CD14-positive monocyte (primary cell): ENCODE measurements around the gene NRXN3. TPM values are rescaled to one million over a fixed set of nuclear protein-coding genes. Genes with fewer than 3 reads are reported as not detected.

Source experiments
- DNase-seq, 3 donors: peaks; one replicate each; pipeline ENCODE4 v3.0.0-alpha.2; 2011 to 2022
- H2AFZ ChIP-seq: 2 replicates; pipeline ENCODE4 v1.6.0; 2012; ENCODE audit warnings: mild to moderate bottlenecking, low read depth, low read length, inconsistent platforms; ENCODE audit not compliant: insufficient read depth, poor library complexity, severe bottlenecking
- H3K27ac ChIP-seq, 2 donors: 1 replicate in 1 of 2; 2 replicates in 1 of 2; pipeline ENCODE4 v1.5.1; 2012 to 2013; ENCODE audit warnings: low read length in 2 of 2, control low read depth in 1 of 2, inconsistent platforms in 1 of 2, low read depth in 1 of 2, mild to moderate bottlenecking in 1 of 2
- H3K27me3 ChIP-seq, 2 donors: one replicate each; pipeline versions ENCODE4 v1.6.0 to v1.6.1; 2011 to 2013; ENCODE audit warnings: low read length in 2 of 2; ENCODE audit not compliant: control insufficient read depth in 2 of 2, insufficient read depth in 2 of 2
- H3K36me3 ChIP-seq, 2 donors: replicated peaks in 1 of 2; 1 replicate in 1 of 2; 2 replicates in 1 of 2; pipeline versions ENCODE4 v1.5.1 to v1.6.1; 2012 to 2013; ENCODE audit warnings: low read length in 2 of 2, control low read depth in 1 of 2, inconsistent platforms in 1 of 2, mild to moderate bottlenecking in 1 of 2; ENCODE audit not compliant: insufficient read depth in 2 of 2, control insufficient read depth in 1 of 2
- H3K4me1 ChIP-seq, 2 donors: 1 replicate in 1 of 2; 2 replicates in 1 of 2; pipeline versions ENCODE4 v1.5.1 to v1.6.1; 2012 to 2013; ENCODE audit warnings: low read length in 2 of 2, control low read depth in 1 of 2, inconsistent platforms in 1 of 2, mild to moderate bottlenecking in 1 of 2, moderate library complexity in 1 of 2; ENCODE audit not compliant: insufficient read depth in 2 of 2, control insufficient read depth in 1 of 2
- H3K4me2 ChIP-seq: replicated peaks from 2 replicates; pipeline ENCODE3; 2012; ENCODE audit warnings: low read length, moderate library complexity, mild to moderate bottlenecking; ENCODE audit not compliant: poor library complexity, severe bottlenecking; ENCODE audit errors: extremely low read depth
- H3K4me3 ChIP-seq, 3 experiments: fragments of 200-600 bp in 1 of 3; sonication (generic) in 1 of 3; replicated peaks in 1 of 3; 1 replicate in 2 of 3; 2 replicates in 1 of 3; pipeline ENCODE4 v1.5.1; 2011 to 2013; ENCODE audit warnings: low read length in 3 of 3, mild to moderate bottlenecking in 3 of 3, control low read depth in 2 of 3, low read depth in 2 of 3, inconsistent platforms in 1 of 3, moderate library complexity in 1 of 3
- H3K79me2 ChIP-seq: 2 replicates; pipeline ENCODE4 v1.6.0; 2012; ENCODE audit warnings: mild to moderate bottlenecking, control low read depth, inconsistent platforms, low read length, moderate library complexity; ENCODE audit not compliant: insufficient read depth
- H3K9ac ChIP-seq: 2 replicates; pipeline ENCODE4 v1.6.0; 2017; ENCODE audit warnings: low read length, mild to moderate bottlenecking; ENCODE audit not compliant: insufficient read depth, poor library complexity, severe bottlenecking
- H3K9me3 ChIP-seq, 2 donors: replicated peaks in 1 of 2; 1 replicate in 1 of 2; 2 replicates in 1 of 2; pipeline versions ENCODE4 v1.5.1 to v1.6.1; 2012 to 2013; ENCODE audit warnings: low read length in 2 of 2, control low read depth in 1 of 2; ENCODE audit not compliant: control insufficient read depth in 1 of 2, insufficient read depth in 1 of 2
- H4K20me1 ChIP-seq: 2 replicates; pipeline ENCODE4 v1.6.0; 2012; ENCODE audit warnings: mild to moderate bottlenecking, low read length, control low read depth, moderate library complexity; ENCODE audit not compliant: insufficient read depth
- H3K27ac Mint-ChIP-seq, 7 donors: one replicate each; pipeline ENCODE4 v1.8.0; 2020; ENCODE audit warnings: mild to moderate bottlenecking in 7 of 7, mixed read lengths in 7 of 7, moderate library complexity in 6 of 7, inconsistent platforms in 2 of 7
- H3K27me3 Mint-ChIP-seq, 3 donors: one replicate each; pipeline ENCODE4 v1.8.0; 2021 to 2022; ENCODE audit warnings: low read depth in 3 of 3, mild to moderate bottlenecking in 3 of 3, mixed read lengths in 3 of 3, moderate library complexity in 3 of 3, inconsistent platforms in 1 of 3
- H3K36me3 Mint-ChIP-seq, 2 donors: one replicate each; pipeline ENCODE4 v1.8.0; 2020; ENCODE audit warnings: mixed read lengths in 2 of 2, inconsistent platforms in 1 of 2, mild to moderate bottlenecking in 1 of 2
- H3K4me1 Mint-ChIP-seq: one replicate; pipeline ENCODE4 v1.8.0; 2020; ENCODE audit warnings: mild to moderate bottlenecking, mixed read lengths
- H3K4me3 Mint-ChIP-seq, 2 donors: one replicate each; pipeline ENCODE4 v1.8.0; 2020; ENCODE audit warnings: mild to moderate bottlenecking in 2 of 2, mixed read lengths in 2 of 2, moderate library complexity in 1 of 2
- H3K9me3 Mint-ChIP-seq, 7 donors: one replicate each; pipeline ENCODE4 v1.8.0; 2020 to 2022; ENCODE audit warnings: mixed read lengths in 7 of 7, mild to moderate bottlenecking in 6 of 7, moderate library complexity in 6 of 7, inconsistent platforms in 2 of 7
- CTCF ChIP-seq: fragments of 200-600 bp; IDR thresholded peaks from one replicate; pipeline ENCODE4 v1.8.0; 2022; ENCODE audit warnings: antibody characterized with exemption, mild to moderate bottlenecking
- WGBS: methylation state at CpG from one replicate; pipeline ENCODE4 v1.1.5; 2013; ENCODE audit warnings: missing lambda C conversion rate; ENCODE audit not compliant: insufficient coverage; 5-methylcytosine and 5-hydroxymethylcytosine counted together
- intact Hi-C, 2 donors: fragments of 100-400 bp; cut with micrococcal nuclease; formaldehyde crosslinking; loops; one replicate each; pipeline versions ENCODE4 v1.15.0 to v1.15.1; 2023
- polyA plus RNA-seq, 3 donors: library from polyadenylated mRNA; depleted of rRNA in 1 of 3; unstranded in 2 of 3; stranded (reverse) in 1 of 3; fragments of 300-500 nt in 2 of 3; fragments of >200 nt in 1 of 3; fragmentation: Illumina TruSeq in 2 of 3; gene quantifications; 1 replicate in 2 of 3; 2 replicates in 1 of 3; pipeline ENCODE4 v1.2.3, GENCODE V29; 2012 to 2021

The NRXN3 gene
- polyA plus RNA-seq, 3 donors, result not detected

GRCh38 chr14:78688503-78688902 is 518.3 kb downstream of the NRXN3 start:
- no peaks in the 10 kb centered on the region for H3K27me3 ChIP-seq
- Mint-ChIP-seq H3K27me3 (peaks cover 1 to 4% (median 1%) of the 10 kb centered on the region in 3 donors), H3K9me3 (peaks cover 0 to 3% (median 0%) of the 10 kb centered on the region in 7 donors), H3K36me3 (no peaks in the 10 kb centered on the region), H3K27ac (no peak overlapping the region), H3K4me3 (no peak overlapping the region), H3K4me1 (no peaks in the 10 kb centered on the region)
- no CpG with 5 or more reads among the region's 1 CpG for WGBS
- H3K4me2 ChIP-seq, result no peak overlapping the region
- H3K36me3 ChIP-seq, result no peaks in the 10 kb centered on the region
- H3K4me3 ChIP-seq, result no peak overlapping the region
- H3K79me2 ChIP-seq, result no peaks in the 10 kb centered on the region
- no peaks in the 10 kb centered on the region for H4K20me1 ChIP-seq
- no peak overlapping the region for H2AFZ ChIP-seq
- no peak overlapping the region for H3K27ac ChIP-seq
- H3K9ac ChIP-seq, result no peak overlapping the region
- intact Hi-C loops, result no loop called here
- H3K4me1 ChIP-seq, result no peaks in the 10 kb centered on the region
- no peaks in the 10 kb centered on the region for H3K9me3 ChIP-seq
- no peak for DNase-seq
- TF ChIP-seq CTCF, result no peak

GRCh38 chr14:78690836-78691235 is 520.7 kb downstream of the NRXN3 start:
- 83% methylated on average over 2 of the region's 2 CpGs for WGBS
- no peak overlapping the region for H3K4me3 ChIP-seq
- Mint-ChIP-seq H3K27me3 (peaks cover 0 to 3% (median 1%) of the 10 kb centered on the region in 3 donors), H3K4me1 (no peaks in the 10 kb centered on the region), H3K4me3 (no peak overlapping the region), H3K36me3 (no peaks in the 10 kb centered on the region), H3K9me3 (peaks cover 0 to 3% (median 0%) of the 10 kb centered on the region in 7 donors), H3K27ac (no peak overlapping the region)
- H3K4me2 ChIP-seq, result no peak overlapping the region
- H4K20me1 ChIP-seq, result no peaks in the 10 kb centered on the region
- no peak for TF ChIP-seq CTCF
- intact Hi-C loops, result no loop called here
- DNase-seq, result no peak
- no peak overlapping the region for H3K9ac ChIP-seq
- no peaks in the 10 kb centered on the region for H3K9me3 ChIP-seq
- no peaks in the 10 kb centered on the region for H3K79me2 ChIP-seq
- no peaks in the 10 kb centered on the region for H3K27me3 ChIP-seq
- H3K36me3 ChIP-seq, result no peaks in the 10 kb centered on the region
- H3K27ac ChIP-seq, result no peak overlapping the region
- H2AFZ ChIP-seq, result no peak overlapping the region
- no peaks in the 10 kb centered on the region for H3K4me1 ChIP-seq
